ENCODE measurements around the gene OR1E2.

- TF ChIP-seq RELA (CRISPR knock-in tag; IDR thresholded peaks at IDR 0.05; ENCODE audit: borderline replicate concordance) (no peak), E2F4 (CRISPR knock-in tag; IDR thresholded peaks at IDR 0.05; ENCODE audit: borderline replicate concordance, low read depth) (no peak)
Observed at GRCh38 chr17:3438368-3438767, 4.7 kb upstream of the OR1E2 start.
